Vagina (tissue), 2 donors: ENCODE results near the gene RNF224. TPM values are rescaled to one million over a fixed set of nuclear protein-coding genes. Genes with fewer than 3 reads are reported as not detected.

Experiments
- DNase-seq, 2 donors: peaks; one replicate each; pipeline ENCODE4 v3.0.0-alpha.2; 2017; ENCODE audit errors: extremely low spot score in 2 of 2
- H3K27ac ChIP-seq: fragments of 200-600 bp; sonication (generic); one replicate; pipeline ENCODE4 v1.5.1; 2019
- H3K27me3 ChIP-seq: fragments of 200-600 bp; sonication (generic); one replicate; pipeline ENCODE4 v1.5.1; 2019
- H3K36me3 ChIP-seq, 2 donors: fragments of 200-600 bp; sonication (generic); one replicate each; pipeline ENCODE4 v1.5.1; 2017 to 2019
- H3K4me1 ChIP-seq: fragments of 200-600 bp; sonication (generic); one replicate; pipeline ENCODE4 v1.5.1; 2019
- H3K4me3 ChIP-seq, 2 donors: fragments of 200-600 bp; sonication (generic); 1 replicate in 1 of 2; 2 replicates in 1 of 2; pipeline ENCODE4 v1.5.1; 2016 to 2019
- H3K9me3 ChIP-seq: fragments of 200-600 bp; sonication (generic); one replicate; pipeline ENCODE4 v1.5.1; 2019
- CTCF ChIP-seq, 3 experiments: fragments of 450-650 bp in 2 of 3; fragments of 200-600 bp in 1 of 3; sonication (generic) in 1 of 3; IDR thresholded peaks; one replicate each; pipeline ENCODE4 v1.5.1; 2017 to 2019; ENCODE audit warnings: antibody characterized with exemption in 3 of 3, mild to moderate bottlenecking in 2 of 3, moderate library complexity in 2 of 3
- POLR2A ChIP-seq, 2 donors: fragments of 450-650 bp; IDR thresholded peaks; one replicate each; pipeline ENCODE4 v1.6.1; 2017; ENCODE audit warnings: antibody characterized with exemption in 2 of 2, mild to moderate bottlenecking in 2 of 2, moderate library complexity in 2 of 2
- POLR2AphosphoS5 ChIP-seq, 2 donors: sonication (generic); formaldehyde crosslinking; IDR thresholded peaks; one replicate each; pipeline ENCODE4 v1.9.0; 2017; ENCODE audit warnings: antibody characterized with exemption in 2 of 2, mild to moderate bottlenecking in 2 of 2, low read depth in 1 of 2; ENCODE audit not compliant: insufficient read depth in 1 of 2
- intact Hi-C: fragments of 100-400 bp; cut with DNase I; formaldehyde crosslinking; loops from one replicate; pipeline ENCODE4 v1.15.1; 2023
- total RNA-seq: library from RNA; depleted of rRNA; stranded (reverse); fragments of >200 nt; gene quantifications from one replicate; pipeline ENCODE4 v1.2.3, GENCODE V29; 2016

The RNF224 gene
- total RNA-seq, 1 donor from 2014 or later: 0.74 TPM

GRCh38 chr9:137220317-137221094 is 6.8 kb upstream of the RNF224 start:
- DNase-seq: no peak
- TF ChIP-seq CTCF (IDR thresholded peaks at IDR 0.05) (no peak), POLR2A (IDR thresholded peaks at IDR 0.05) (no peak), POLR2AphosphoS5 (IDR thresholded peaks at IDR 0.05; ENCODE audit: insufficient read depth in 1 of 2, low read depth in 1 of 2) (no peak)
- Histone ChIP-seq H3K4me3 (no peak overlapping the region), H3K27me3 (no peaks in the 10 kb centered on the region), H3K4me1 (peaks cover 43% of the 10 kb centered on the region), H3K27ac (no peak overlapping the region), H3K36me3 (no peaks in the 10 kb centered on the region), H3K9me3 (no peaks in the 10 kb centered on the region)
- intact Hi-C loops: no loop called here

- H3K27me3 ChIP-seq: no peaks in the 10 kb centered on the region
- peaks cover 43% of the 10 kb centered on the region for H3K4me1 ChIP-seq
- TF ChIP-seq CTCF (IDR thresholded peaks at IDR 0.05): no peak
- intact Hi-C loops: no loop called here
- H3K27ac ChIP-seq: no peak overlapping the region
- no peaks in the 10 kb centered on the region for H3K9me3 ChIP-seq
- no peaks in the 10 kb centered on the region for H3K36me3 ChIP-seq
- peak overlapping the region in 1 of 2 donors; percentile 61 for H3K4me3 ChIP-seq
- no peak for DNase-seq
Measured at GRCh38 chr9:137221095-137221505, 6.2 kb upstream of the RNF224 start.

- no peaks in the 10 kb centered on the region for H3K36me3 ChIP-seq
- no peaks in the 10 kb centered on the region for H3K27me3 ChIP-seq
- TF ChIP-seq POLR2A (IDR thresholded peaks at IDR 0.05) (no peak), POLR2AphosphoS5 (IDR thresholded peaks at IDR 0.05; ENCODE audit: insufficient read depth in 1 of 2, low read depth in 1 of 2) (no peak), CTCF (IDR thresholded peaks at IDR 0.05) (no peak)
- H3K4me1 ChIP-seq: peaks cover 43% of the 10 kb centered on the region
- no peak overlapping the region for H3K27ac ChIP-seq
- intact Hi-C loops: no loop called here
- DNase-seq: no peak
- peak overlapping the region; percentile 36 to 61 for H3K4me3 ChIP-seq
- no peaks in the 10 kb centered on the region for H3K9me3 ChIP-seq
Measured at GRCh38 chr9:137221506-137222111, 5.7 kb upstream of the RNF224 start.

GRCh38 chr9:137222190-137223077 is 4.9 kb upstream of the RNF224 start, which contains the start of gene RNF208:
Gene RNF208 (minus strand): TSS chr9:137222240. CDS start chr9:137221212, 1,028 bp downstream.
- H3K36me3 ChIP-seq: no peaks in the 10 kb centered on the region
- TF ChIP-seq CTCF (IDR thresholded peaks at IDR 0.05): no peak
- no peak for TF ChIP-seq POLR2AphosphoS5 (IDR thresholded peaks at IDR 0.05; ENCODE audit: insufficient read depth in 1 of 2, low read depth in 1 of 2)
- TF ChIP-seq POLR2A (IDR thresholded peaks at IDR 0.05): no peak
- peak within 1 kb of the TSS; percentile 77 for H3K27ac ChIP-seq
- no peak for DNase-seq
- H3K27me3 ChIP-seq: no peaks in the 10 kb centered on the region
- peak within 1 kb of the TSS; percentile 65 to 86 for H3K4me3 ChIP-seq
- no peaks in the 10 kb centered on the region for H3K9me3 ChIP-seq
- intact Hi-C loops: no loop called here
- H3K4me1 ChIP-seq: peaks cover 50% of the 10 kb centered on the region
